Naive thymus-derived CD4-positive, alpha-beta T cell (primary cell): Measurements from ENCODE around the gene MAPK14. TPM values are rescaled to one million over a fixed set of nuclear protein-coding genes. Genes with fewer than 3 reads are reported as not detected.

Source experiments
- ATAC-seq: fragments of 150-1000 bp; cut with Tn5 transposase; 2 replicates; pipeline ENCODE4 v1.10.0; 2021; ENCODE audit warnings: mild to moderate bottlenecking, moderate library complexity
- CTCF ChIA-PET: fragments of 350-600 bp; sonication (Branson Sonifier 250); formaldehyde crosslinking; loops from one replicate; lab custom pipeline; 2021; ENCODE audit warnings: antibody characterized with exemption; lab: Charles Lee
- POLR2A ChIA-PET: fragments of 350-600 bp; sonication (Branson Sonifier 250); formaldehyde crosslinking; loops from one replicate; lab custom pipeline; 2021; ENCODE audit warnings: antibody characterized with exemption, inconsistent platforms; lab: Charles Lee
- DNase-seq, 9 donors: peaks; one replicate each; pipeline versions ENCODE4 v3.0.0 to v3.0.0-alpha.2; 2020 to 2022; ENCODE audit warnings: mixed read lengths in 1 of 9
- H3K27ac ChIP-seq: one replicate; pipeline ENCODE4 v1.7.0; 2013; ENCODE audit warnings: mild to moderate bottlenecking, low read depth, low read length, moderate library complexity
- H3K27me3 ChIP-seq, 2 donors: one replicate each; pipeline ENCODE4 v1.7.0; 2013; ENCODE audit warnings: low read length in 2 of 2, mild to moderate bottlenecking in 2 of 2, moderate library complexity in 2 of 2; ENCODE audit not compliant: control insufficient read depth in 2 of 2, insufficient read depth in 2 of 2
- H3K36me3 ChIP-seq, 3 experiments: 1 replicate in 2 of 3; 2 replicates in 1 of 3; pipeline ENCODE4 v1.7.0; 2013; ENCODE audit warnings: low read length in 3 of 3, mild to moderate bottlenecking in 3 of 3, moderate library complexity in 1 of 3; ENCODE audit not compliant: insufficient read depth in 3 of 3, control insufficient read depth in 2 of 3
- H3K4me1 ChIP-seq, 2 donors: one replicate each; pipeline ENCODE4 v1.7.0; 2013; ENCODE audit warnings: low read length in 2 of 2, mild to moderate bottlenecking in 2 of 2, moderate library complexity in 1 of 2; ENCODE audit not compliant: control insufficient read depth in 2 of 2, insufficient read depth in 2 of 2
- H3K4me3 ChIP-seq: 2 replicates; pipeline ENCODE4 v1.7.0; 2013; ENCODE audit warnings: mild to moderate bottlenecking, low read length
- H3K9me3 ChIP-seq, 3 experiments: 1 replicate in 2 of 3; 2 replicates in 1 of 3; pipeline ENCODE4 v1.7.0; 2013; ENCODE audit warnings: low read length in 3 of 3; ENCODE audit not compliant: control insufficient read depth in 2 of 3
- H3K27ac Mint-ChIP-seq, 9 donors: one replicate each; pipeline ENCODE4 v1.8.0; 2020 to 2022; ENCODE audit warnings: mixed read lengths in 9 of 9, mild to moderate bottlenecking in 8 of 9, moderate library complexity in 5 of 9, inconsistent platforms in 2 of 9
- H3K27me3 Mint-ChIP-seq, 5 donors: one replicate each; pipeline ENCODE4 v1.8.0; 2021 to 2022; ENCODE audit warnings: mixed read lengths in 5 of 5, mild to moderate bottlenecking in 1 of 5
- H3K36me3 Mint-ChIP-seq, 5 donors: one replicate each; pipeline ENCODE4 v1.8.0; 2020 to 2022; ENCODE audit warnings: mixed read lengths in 5 of 5, mild to moderate bottlenecking in 3 of 5, inconsistent platforms in 1 of 5
- H3K4me1 Mint-ChIP-seq, 7 donors: one replicate each; pipeline ENCODE4 v1.8.0; 2020 to 2022; ENCODE audit warnings: mixed read lengths in 7 of 7, mild to moderate bottlenecking in 3 of 7, inconsistent platforms in 1 of 7
- H3K4me3 Mint-ChIP-seq, 10 donors: one replicate each; pipeline ENCODE4 v1.8.0; 2020 to 2022; ENCODE audit warnings: mild to moderate bottlenecking in 10 of 10, mixed read lengths in 10 of 10, moderate library complexity in 6 of 10, inconsistent platforms in 2 of 10
- H3K9me3 Mint-ChIP-seq, 11 donors: one replicate each; pipeline ENCODE4 v1.8.0; 2020 to 2022; ENCODE audit warnings: mixed read lengths in 11 of 11, mild to moderate bottlenecking in 4 of 11, inconsistent platforms in 1 of 11, moderate library complexity in 1 of 11
- intact Hi-C, 2 donors: fragments of 100-400 bp; cut with micrococcal nuclease; formaldehyde crosslinking; loops; one replicate each; pipeline ENCODE4 v1.15.1; 2023
- polyA plus RNA-seq, 2 donors: library from polyadenylated mRNA; unstranded; fragments of 300-500 nt; fragmentation: Illumina TruSeq; gene quantifications; one replicate each; pipeline ENCODE4 v1.2.3, GENCODE V29; 2021
- total RNA-seq, 6 experiments: library from RNA in 5 of 6; stranded (reverse) in 5 of 6; gene quantifications; 1 replicate in 5 of 6; 2 replicates in 1 of 6; pipeline ENCODE4 v1.2.3 and lab custom pipeline; 2021 to 2026

The MAPK14 gene
- total and polyA plus RNA-seq, 7 experiments from 2014 or later = 43.2 to 81.0 (median 60.5) TPM

- Mint-ChIP-seq H3K4me1 (peaks cover 27 to 76% (median 55%) of the 10 kb centered on the region in 7 donors), H3K9me3 (no peaks in the 10 kb centered on the region), H3K36me3 (peaks cover 0 to 41% (median 32%) of the 10 kb centered on the region in 5 donors), H3K4me3 (no peak overlapping the region), H3K27me3 (no peaks in the 10 kb centered on the region), H3K27ac (peak overlapping the region in 1 of 9 donors; percentile 28)
- Histone ChIP-seq H3K36me3 (peaks cover 0 to 17% (median 7%) of the 10 kb centered on the region in 3 experiments), H3K27me3 (no peaks in the 10 kb centered on the region), H3K9me3 (no peaks in the 10 kb centered on the region), H3K4me3 (no peak overlapping the region), H3K27ac (no peak overlapping the region), H3K4me1 (peaks cover 0 to 7% of the 10 kb centered on the region in 2 donors)
- intact Hi-C loops = no loop called here
- no peak for ATAC-seq
- ChIA-PET CTCF (interaction anchor here (0.6 kb wide), 1 partner anchor 52 kb away, joined by 9 read pairs; no protein-coding TSS in a partner anchor), POLR2A (no interaction called here)
- DNase-seq = no peak
Measured at GRCh38 chr6:36062247-36062646, 34.6 kb downstream of the MAPK14 start.

- Histone ChIP-seq H3K36me3 (peaks cover 0 to 17% (median 7%) of the 10 kb centered on the region in 3 experiments), H3K4me1 (peaks cover 0 to 7% of the 10 kb centered on the region in 2 donors), H3K4me3 (no peak overlapping the region), H3K27me3 (no peaks in the 10 kb centered on the region), H3K9me3 (no peaks in the 10 kb centered on the region), H3K27ac (no peak overlapping the region)
- CTCF ChIA-PET = no interaction called here
- POLR2A ChIA-PET = interaction anchor here (0.7 kb wide), 1 partner anchor 14 kb away, joined by 3 read pairs; no protein-coding TSS in a partner anchor
- no peak for ATAC-seq
- Mint-ChIP-seq H3K9me3 (no peaks in the 10 kb centered on the region), H3K27me3 (no peaks in the 10 kb centered on the region), H3K4me1 (peaks cover 36 to 79% (median 68%) of the 10 kb centered on the region in 7 donors), H3K36me3 (peaks cover 0 to 44% (median 29%) of the 10 kb centered on the region in 5 donors), H3K4me3 (peak overlapping the region in 1 of 10 donors; percentile 17), H3K27ac (peak overlapping the region in 3 of 9 donors; percentile 29 to 48 (median 37))
- intact Hi-C loops = no loop called here
- DNase-seq = no peak
Measured at GRCh38 chr6:36063318-36064060, 35.9 kb downstream of the MAPK14 start.

GRCh38 chr6:36064770-36065396 is 37.3 kb downstream of the MAPK14 start:
- H3K4me3 Mint-ChIP-seq = peak overlapping the region in 2 of 10 donors; percentile 3 to 8
- DNase-seq (no peak), ATAC-seq (no peak)
- H3K4me1 ChIP-seq = peaks cover 0 to 7% of the 10 kb centered on the region in 2 donors
- peaks cover 0 to 8% (median 2%) of the 10 kb centered on the region in 3 experiments for H3K36me3 ChIP-seq
- H3K4me1 Mint-ChIP-seq = peaks cover 38 to 87% (median 77%) of the 10 kb centered on the region in 7 donors
- H3K27ac ChIP-seq = no peak overlapping the region
- H3K27me3 ChIP-seq = no peaks in the 10 kb centered on the region
- POLR2A ChIA-PET = no interaction called here
- CTCF ChIA-PET = interaction anchor here (1.4 kb wide), 1 partner anchor 30 kb away, joined by 3 read pairs; no protein-coding TSS in a partner anchor
- no peaks in the 10 kb centered on the region for H3K9me3 Mint-ChIP-seq
- no peak overlapping the region for H3K4me3 ChIP-seq
- H3K36me3 Mint-ChIP-seq = peaks cover 0 to 36% (median 21%) of the 10 kb centered on the region in 5 donors
- H3K27me3 Mint-ChIP-seq = no peaks in the 10 kb centered on the region
- H3K9me3 ChIP-seq = no peaks in the 10 kb centered on the region
- intact Hi-C loops = no loop called here
- H3K27ac Mint-ChIP-seq = peak overlapping the region in 8 of 9 donors; percentile 49 to 76 (median 61)

- intact Hi-C loops = no loop called here
- Histone ChIP-seq H3K4me1 (peaks cover 0 to 7% of the 10 kb centered on the region in 2 donors), H3K9me3 (no peaks in the 10 kb centered on the region), H3K27me3 (no peaks in the 10 kb centered on the region), H3K27ac (no peak overlapping the region), H3K36me3 (no peaks in the 10 kb centered on the region), H3K4me3 (no peak overlapping the region)
- Mint-ChIP-seq H3K27ac (peak overlapping the region in 7 of 9 donors; percentile 14 to 76 (median 43)), H3K4me1 (peaks cover 41 to 85% (median 71%) of the 10 kb centered on the region in 7 donors), H3K36me3 (peaks cover 0 to 26% (median 11%) of the 10 kb centered on the region in 5 donors), H3K4me3 (peak overlapping the region in 1 of 10 donors; percentile 8), H3K9me3 (no peaks in the 10 kb centered on the region), H3K27me3 (no peaks in the 10 kb centered on the region)
- ChIA-PET POLR2A (interaction anchor here (0.6 kb wide), 1 partner anchor 129 kb away, joined by 4 read pairs; no protein-coding TSS in a partner anchor), CTCF (interaction anchor here (1.4 kb wide), 1 partner anchor 29 kb away, joined by 3 read pairs; no protein-coding TSS in a partner anchor)
- no peak for DNase-seq
- ATAC-seq = no peak
Measured at GRCh38 chr6:36065916-36066315, 38.3 kb downstream of the MAPK14 start.

GRCh38 chr6:36066817-36067216 is 39.2 kb downstream of the MAPK14 start:
- CTCF ChIA-PET = no interaction called here
- POLR2A ChIA-PET = no interaction called here

GRCh38 chr6:36067374-36068011 is 39.9 kb downstream of the MAPK14 start:
- ATAC-seq = peak; percentile 37
- peaks cover 0 to 7% of the 10 kb centered on the region in 2 donors for H3K4me1 ChIP-seq
- peaks cover 0 to 20% (median 9%) of the 10 kb centered on the region in 5 donors for H3K36me3 Mint-ChIP-seq

More at GRCh38 chr6:36066817-36067216, 39.2 kb downstream of the MAPK14 start:
- ATAC-seq (no peak), DNase-seq (no peak)
- Mint-ChIP-seq H3K27me3 (no peaks in the 10 kb centered on the region), H3K9me3 (no peaks in the 10 kb centered on the region), H3K36me3 (peaks cover 0 to 18% (median 9%) of the 10 kb centered on the region in 5 donors), H3K27ac (peak overlapping the region in 5 of 9 donors; percentile 4 to 76 (median 21)), H3K4me3 (peak overlapping the region in 2 of 10 donors; percentile 7 to 9), H3K4me1 (peaks cover 41 to 84% (median 70%) of the 10 kb centered on the region in 7 donors)
- Histone ChIP-seq H3K27ac (no peak overlapping the region), H3K9me3 (no peaks in the 10 kb centered on the region), H3K27me3 (no peaks in the 10 kb centered on the region), H3K36me3 (no peaks in the 10 kb centered on the region), H3K4me3 (no peak overlapping the region), H3K4me1 (peaks cover 0 to 7% of the 10 kb centered on the region in 2 donors)
- intact Hi-C loops = no loop called here

More at GRCh38 chr6:36067374-36068011, 39.9 kb downstream of the MAPK14 start:
- Mint-ChIP-seq H3K4me1 (peaks cover 41 to 90% (median 77%) of the 10 kb centered on the region in 7 donors), H3K27ac (peak overlapping the region in 8 of 9 donors; percentile 4 to 79 (median 54)), H3K9me3 (no peaks in the 10 kb centered on the region), H3K27me3 (no peaks in the 10 kb centered on the region), H3K4me3 (no peak overlapping the region)
- Histone ChIP-seq H3K27ac (no peak overlapping the region), H3K27me3 (no peaks in the 10 kb centered on the region), H3K9me3 (no peaks in the 10 kb centered on the region), H3K4me3 (no peak overlapping the region), H3K36me3 (no peaks in the 10 kb centered on the region)
- ChIA-PET CTCF (no interaction called here), POLR2A (no interaction called here)
- intact Hi-C loops = loop anchor here in 1 of 2 donors (2.0 kb wide), 1 partner anchor 13 kb away; no protein-coding TSS in a partner anchor
- no peak for DNase-seq
